HEK293 (cell line): Measurements from ENCODE around the gene CD46.

Experiments
- CTCF ChIA-PET: fragments of 350-600 bp; formaldehyde crosslinking; extraction: SDS; loops from one replicate; lab custom pipeline; 2021; ENCODE audit warnings: antibody characterized with exemption; lab: Yijun Ruan, JAX
- POLR2A ChIA-PET: fragments of 300-600 bp; formaldehyde crosslinking; extraction: SDS; loops from one replicate; lab custom pipeline; 2020; ENCODE audit warnings: antibody characterized with exemption, inconsistent platforms; lab: Yijun Ruan, JAX
- H3K27ac ChIP-seq: fragments of 200-500 bp; sonication (Bioruptor generic); 2 replicates; pipeline ENCODE4 v1.5.1; 2014; ENCODE audit warnings: low read depth, low read length, control low read depth, inconsistent platforms; ENCODE audit errors: extremely low read depth
- H3K36me3 ChIP-seq, 2 experiments: fragments of 200-500 bp in 1 of 2; sonication (Bioruptor generic) in 1 of 2; 1 replicate in 1 of 2; 2 replicates in 1 of 2; pipeline ENCODE4 v1.5.1; 2014 to 2017; ENCODE audit warnings: inconsistent platforms in 2 of 2, low read length in 2 of 2; ENCODE audit not compliant: control insufficient read depth in 2 of 2, insufficient read depth in 1 of 2
- H3K4me1 ChIP-seq: fragments of 200-500 bp; sonication (Bioruptor generic); 2 replicates; pipeline ENCODE4 v1.5.1; 2014; ENCODE audit warnings: mild to moderate bottlenecking, low read length, inconsistent platforms; ENCODE audit not compliant: control insufficient read depth, insufficient read depth
- H3K4me3 ChIP-seq: 2 replicates; pipeline ENCODE4 v1.5.1; 2011; ENCODE audit warnings: low read depth, mild to moderate bottlenecking, control low read depth, low read length, moderate library complexity
- H3K9me3 ChIP-seq: fragments of 200-500 bp; sonication (Bioruptor generic); 2 replicates; pipeline ENCODE4 v1.5.1; 2014; ENCODE audit warnings: low read depth, low read length, inconsistent platforms; ENCODE audit not compliant: control insufficient read depth, insufficient read depth
- CTCF ChIP-seq: fragments of 450-650 bp; formaldehyde crosslinking; IDR thresholded peaks from 2 replicates; pipeline ENCODE4 v1.5.1; 2016; ENCODE audit warnings: missing biosample characterization, missing genetic modification characterization
- KLF10 ChIP-seq: fragments of 450-650 bp; IDR thresholded peaks from 2 replicates; pipeline ENCODE4 v1.5.1; 2018; ENCODE audit warnings: missing biosample characterization, mild to moderate bottlenecking, missing genetic modification characterization
- MZF1 ChIP-seq: fragments of 450-650 bp; formaldehyde crosslinking; IDR thresholded peaks from 2 replicates; pipeline ENCODE4 v1.5.1; 2017; ENCODE audit warnings: missing biosample characterization, missing genetic modification characterization, borderline replicate concordance
- OSR2 ChIP-seq: fragments of 450-650 bp; formaldehyde crosslinking; IDR thresholded peaks from 2 replicates; pipeline ENCODE4 v1.5.1; 2016; ENCODE audit warnings: missing biosample characterization, missing genetic modification characterization
- PRDM10 ChIP-seq: fragments of 450-650 bp; formaldehyde crosslinking; IDR thresholded peaks from 2 replicates; pipeline ENCODE4 v1.5.1; 2016; ENCODE audit warnings: missing biosample characterization, missing genetic modification characterization
- ZBTB26 ChIP-seq: fragments of 450-650 bp; formaldehyde crosslinking; optimal IDR thresholded peaks from 2 replicates; pipeline ENCODE3; 2016; ENCODE audit warnings: missing biosample characterization, mild to moderate bottlenecking, missing genetic modification characterization
- ZFP41 ChIP-seq: fragments of 450-650 bp; formaldehyde crosslinking; IDR thresholded peaks from 2 replicates; pipeline ENCODE4 v1.5.1; 2016; ENCODE audit warnings: missing biosample characterization, missing genetic modification characterization, borderline replicate concordance
- ZNF10 ChIP-seq: fragments of 450-650 bp; formaldehyde crosslinking; IDR thresholded peaks from 2 replicates; pipeline ENCODE4 v1.5.1; 2017; ENCODE audit warnings: missing biosample characterization, missing genetic modification characterization
- ZNF138 ChIP-seq: fragments of 450-650 bp; formaldehyde crosslinking; IDR thresholded peaks from 2 replicates; pipeline ENCODE4 v1.5.1; 2016; ENCODE audit warnings: missing biosample characterization, missing genetic modification characterization, borderline replicate concordance
- ZNF184 ChIP-seq: fragments of 450-650 bp; IDR thresholded peaks from 2 replicates; pipeline ENCODE4 v1.5.1; 2018; ENCODE audit warnings: missing biosample characterization, mild to moderate bottlenecking, missing genetic modification characterization
- ZNF549 ChIP-seq: fragments of 450-650 bp; IDR thresholded peaks from 2 replicates; pipeline ENCODE4 v1.5.1; 2018; ENCODE audit warnings: missing biosample characterization, missing genetic modification characterization, mild to moderate bottlenecking, inconsistent platforms, moderate library complexity
- ZNF785 ChIP-seq: fragments of 450-650 bp; formaldehyde crosslinking; IDR thresholded peaks from 2 replicates; pipeline ENCODE4 v1.5.1; 2016; ENCODE audit warnings: missing biosample characterization, missing genetic modification characterization
- ZNF843 ChIP-seq: fragments of 450-650 bp; formaldehyde crosslinking; IDR thresholded peaks from 2 replicates; pipeline ENCODE4 v1.5.1; 2016; ENCODE audit warnings: missing biosample characterization, missing genetic modification characterization
- ZSCAN30 ChIP-seq: fragments of 450-650 bp; IDR thresholded peaks from 2 replicates; pipeline ENCODE4 v1.5.1; 2018; ENCODE audit warnings: missing biosample characterization, mild to moderate bottlenecking, missing genetic modification characterization, moderate library complexity

The CD46 gene

GRCh38 chr1:207747627-207748492 is 4.0 kb upstream of the CD46 start:
- no peaks in the 10 kb centered on the region for H3K36me3 ChIP-seq

GRCh38 chr1:207748737-207749528 is 2.9 kb upstream of the CD46 start:
- Histone ChIP-seq H3K4me1 (peaks cover 5% of the 10 kb centered on the region), H3K36me3 (no peaks in the 10 kb centered on the region), H3K27ac (no peak overlapping the region), H3K9me3 (no peaks in the 10 kb centered on the region), H3K4me3 (no peak overlapping the region)
- TF ChIP-seq ZNF10 (tag by site-specific recombination) (0 out of 2 replicates have a peak, but pooled peaks have one; percentile 36), OSR2 (peak; percentile 51; the same call in 1 of the 2 replicates), CTCF (tag by site-specific recombination) (no peak), MZF1 (tag by site-specific recombination) (peak; percentile 53; the same call in 1 of the 2 replicates), ZNF843 (tag by site-specific recombination) (no peak), ZNF184 (no peak), ZNF138 (tag by site-specific recombination) (no peak), ZNF785 (tag by site-specific recombination) (no peak), KLF10 (tag by site-specific recombination) (no peak), PRDM10 (tag by site-specific recombination) (0 out of 2 replicates have a peak, but pooled peaks have one; percentile 12)
- ChIA-PET POLR2A (no interaction called here), CTCF (no interaction called here)

More at GRCh38 chr1:207747627-207748492, 4.0 kb upstream of the CD46 start:
- ChIA-PET CTCF (interaction anchor here (0.6 kb wide), 1 partner anchor 153 kb away, joined by 3 read pairs; no protein-coding TSS in a partner anchor), POLR2A (no interaction called here)
- Histone ChIP-seq H3K27ac (no peak overlapping the region), H3K4me3 (no peak overlapping the region), H3K4me1 (no peaks in the 10 kb centered on the region; the same call in 1 of the 2 replicates), H3K9me3 (no peaks in the 10 kb centered on the region)
- TF ChIP-seq ZFP41 (tag by site-specific recombination) (no peak), ZSCAN30 (tag by site-specific recombination) (no peak), ZNF549 (tag by site-specific recombination) (no peak), ZBTB26 (no peak), ZNF138 (tag by site-specific recombination) (no peak)
